ENCODE results near the gene CDC25C.
"Not testable (repeated sequence)": the region's sequence is repeated elsewhere in the genome, so short reads cannot be mapped to it uniquely, and the experiment has no call there.

The CDC25C gene

GRCh38 chr5:138344887-138345622 is 13.5 kb upstream of the CDC25C start:
- no peak for DNase-seq

GRCh38 chr5:138340008-138340407 is 8.4 kb upstream of the CDC25C start:
- DNase-seq, result no peak

- DNase-seq, result no peak
These were observed 7.9 kb upstream of the CDC25C start for GRCh38 chr5:138339464-138339863.

GRCh38 chr5:138339091-138339456 is 7.5 kb upstream of the CDC25C start:
- DNase-seq, result no peak

- no peak for DNase-seq
These were observed 6.9 kb upstream of the CDC25C start for GRCh38 chr5:138338411-138339090.

GRCh38 chr5:138337685-138338410 is 6.2 kb upstream of the CDC25C start, which contains the start of gene FAM53C:
TSS of gene FAM53C (plus strand) at chr5:138338266. CDS start at chr5:138341336, 3,070 bp downstream.
- DNase-seq, result peak; percentile 82

- DNase-seq, result no peak
These were observed 5.5 kb upstream of the CDC25C start for GRCh38 chr5:138336952-138337684.

GRCh38 chr5:138334867-138335447 is 3.4 kb upstream of the CDC25C start:
- no peak for DNase-seq

GRCh38 chr5:138330813-138331448 is 673 bp downstream of the CDC25C start:
- DNase-seq, result no peak

GRCh38 chr5:138318211-138318610 is 13.4 kb downstream of the CDC25C start:
- DNase-seq, result not testable (repeated sequence)

- no peak for DNase-seq
These were observed 15.2 kb downstream of the CDC25C start for GRCh38 chr5:138316355-138316754.

GRCh38 chr5:138315751-138316278 is 15.8 kb downstream of the CDC25C start:
- DNase-seq, result no peak

- DNase-seq, result peak; percentile 23
These were observed 25.8 kb downstream of the CDC25C start for GRCh38 chr5:138305797-138306196.

- DNase-seq, result no peak
These were observed 28.2 kb downstream of the CDC25C start for GRCh38 chr5:138303372-138303771.

- no peak for DNase-seq
These were observed 42.3 kb downstream of the CDC25C start for GRCh38 chr5:138289296-138289695.

GRCh38 chr5:138287246-138287645 is 44.4 kb downstream of the CDC25C start:
- DNase-seq, result no peak

GRCh38 chr5:138282920-138283742 is 48.5 kb downstream of the CDC25C start:
- no peak for DNase-seq

GRCh38 chr5:138280915-138281314 is 50.7 kb downstream of the CDC25C start:
- DNase-seq, result no peak

GRCh38 chr5:138276402-138277054 is 55.1 kb downstream of the CDC25C start:
- no peak for DNase-seq

GRCh38 chr5:138275895-138276294 is 55.7 kb downstream of the CDC25C start:
- DNase-seq, result no peak
